Activated T-cell treated with anti-CD3 and anti-CD28 coated beads, Interleukin-2, amount 50 U/mL, for 72 hours (primary cell): ENCODE measurements around the gene TOX3. TPM values are rescaled to one million over a fixed set of nuclear protein-coding genes. Genes with fewer than 3 reads are reported as not detected.

Experiments used
- ATAC-seq, 2 donors: fragments of 150-1000 bp; cut with Tn5 transposase; replicated peaks in 1 of 2; 2 replicates each; pipeline ENCODE4 v1.10.0; 2021; ENCODE audit warnings: moderate library complexity in 2 of 2, mild to moderate bottlenecking in 1 of 2
- DNase-seq, 2 donors: peaks; one replicate each; pipeline ENCODE4 v3.0.0; 2021 to 2022; ENCODE audit warnings: mixed read lengths in 1 of 2
- H3K27ac Mint-ChIP-seq: one replicate; pipeline ENCODE4 v1.8.0; 2022; ENCODE audit warnings: mild to moderate bottlenecking, moderate library complexity, mixed read lengths
- H3K27me3 Mint-ChIP-seq: one replicate; pipeline ENCODE4 v1.8.0; 2022; ENCODE audit warnings: low read depth, mixed read lengths
- H3K36me3 Mint-ChIP-seq, 2 donors: one replicate each; pipeline ENCODE4 v1.8.0; 2022; ENCODE audit warnings: mixed read lengths in 2 of 2, mild to moderate bottlenecking in 1 of 2; ENCODE audit not compliant: insufficient read depth in 2 of 2
- H3K4me1 Mint-ChIP-seq: one replicate; pipeline ENCODE4 v1.8.0; 2022; ENCODE audit warnings: low read depth, mixed read lengths
- H3K4me3 Mint-ChIP-seq, 2 donors: one replicate each; pipeline ENCODE4 v1.8.0; 2022; ENCODE audit warnings: mild to moderate bottlenecking in 2 of 2, mixed read lengths in 2 of 2, moderate library complexity in 2 of 2
- H3K9me3 Mint-ChIP-seq, 2 donors: one replicate each; pipeline ENCODE4 v1.8.0; 2022; ENCODE audit warnings: mixed read lengths in 2 of 2
- total RNA-seq, 2 donors: library from RNA; stranded (reverse); gene quantifications; one replicate each; pipeline ENCODE4 v1.2.3, GENCODE V29; 2022

Gene TOX3
- total RNA-seq, 2 donors from 2014 or later: not detected

DNA sequence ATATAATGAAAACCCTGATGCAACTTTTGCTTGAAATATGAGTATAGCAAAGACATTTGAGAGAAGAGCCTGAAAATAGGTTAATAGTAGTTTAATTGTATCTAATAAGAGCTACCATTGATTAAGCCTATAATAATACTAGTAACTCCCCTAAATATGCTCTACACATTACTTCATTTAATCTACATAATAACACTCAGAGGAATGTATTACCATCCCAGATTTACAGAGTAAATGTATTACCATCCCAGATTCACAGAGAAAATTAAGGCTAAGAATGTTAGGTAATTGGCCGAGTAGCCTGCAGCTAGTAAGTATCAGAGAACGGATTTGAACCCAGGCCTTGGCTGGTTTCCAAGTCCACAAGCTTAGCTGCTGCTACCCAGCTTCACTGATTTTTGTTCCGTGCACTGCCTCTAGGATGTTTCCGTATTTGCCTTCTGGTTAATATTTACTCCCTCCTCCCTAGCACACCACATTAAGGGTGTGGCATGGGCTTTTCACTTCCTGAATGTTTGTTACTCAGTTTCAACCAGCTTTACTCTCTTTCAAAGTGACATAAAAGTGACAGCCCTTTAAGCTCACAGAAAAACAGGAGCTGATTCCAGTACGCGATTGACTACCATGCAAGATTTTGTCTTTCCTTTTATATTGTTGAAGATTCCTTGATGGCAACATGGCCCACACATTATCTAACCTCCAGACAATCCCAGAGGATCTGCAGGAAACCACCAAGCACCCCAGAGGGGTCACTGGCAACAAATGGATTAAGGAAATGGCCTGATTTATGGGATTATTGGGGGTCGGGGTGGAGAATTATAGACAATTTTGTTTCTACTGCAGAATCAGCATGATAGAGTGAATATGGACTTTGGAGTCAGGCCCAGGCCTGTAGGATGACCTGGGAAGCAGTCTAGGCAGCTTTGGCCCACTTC is 26.7 kb upstream of the TOX3 start:
- Mint-ChIP-seq H3K27ac (no peak overlapping the region), H3K36me3 (peaks cover 0 to 2% of the 10 kb centered on the region in 2 donors), H3K9me3 (peaks cover 7 to 12% of the 10 kb centered on the region in 2 donors), H3K27me3 (no peaks in the 10 kb centered on the region), H3K4me3 (no peak overlapping the region), H3K4me1 (no peaks in the 10 kb centered on the region)
- ATAC-seq: no peak
- DNase-seq: no peak

DNA sequence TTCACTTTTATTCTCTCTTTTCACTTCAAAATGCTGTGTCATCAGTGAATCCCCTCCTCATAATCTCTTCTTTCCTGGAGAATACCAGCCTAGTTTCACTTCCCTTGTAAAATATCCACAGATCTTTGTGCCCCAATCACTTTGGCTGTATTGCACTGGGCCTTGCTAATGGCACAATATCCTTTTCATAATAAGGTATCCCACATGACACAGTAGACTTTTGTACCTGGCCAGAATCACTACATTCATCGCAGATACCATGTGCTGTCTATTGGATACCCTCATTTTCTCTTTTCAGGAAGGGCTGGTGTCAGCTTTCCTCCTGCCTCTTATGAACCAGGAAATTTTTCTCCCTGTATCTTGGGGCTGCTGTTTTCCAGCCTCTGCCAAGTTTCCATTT is 25.7 kb upstream of the TOX3 start:
- no peak overlapping the region for H3K4me3 Mint-ChIP-seq
- H3K36me3 Mint-ChIP-seq: peaks cover 0 to 2% of the 10 kb centered on the region in 2 donors
- no peak for ATAC-seq
- peaks cover 7 to 12% of the 10 kb centered on the region in 2 donors for H3K9me3 Mint-ChIP-seq
- no peaks in the 10 kb centered on the region for H3K27me3 Mint-ChIP-seq
- H3K4me1 Mint-ChIP-seq: no peaks in the 10 kb centered on the region
- no peak for DNase-seq
- no peak overlapping the region for H3K27ac Mint-ChIP-seq

DNA sequence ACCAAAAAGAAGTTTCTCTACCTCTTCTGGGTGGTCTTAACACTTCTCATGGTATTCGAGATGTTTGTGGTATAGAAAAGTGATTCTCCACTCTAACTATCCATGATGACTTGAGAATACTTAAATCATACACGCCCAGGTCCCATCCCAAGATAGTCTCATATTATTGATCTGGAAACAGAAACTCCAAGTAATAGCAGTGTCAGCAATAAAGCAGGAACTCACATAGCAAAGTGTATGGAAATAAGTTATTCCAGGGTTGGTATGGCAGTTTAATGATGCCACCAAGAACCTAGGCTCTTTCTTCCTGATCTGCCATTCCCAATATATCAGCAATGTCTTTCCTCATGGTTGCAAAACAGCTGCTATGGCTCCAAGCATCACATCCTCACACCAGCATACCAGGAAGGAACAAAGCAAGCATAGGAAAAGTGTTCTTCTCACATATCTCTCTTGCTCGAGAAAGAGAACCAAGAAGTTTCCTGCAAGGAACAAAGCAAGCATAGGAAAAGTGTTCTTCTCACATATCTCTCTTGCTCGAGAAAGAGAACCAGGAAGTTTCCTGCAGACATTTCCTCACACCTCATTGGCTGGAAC is 23.6 kb upstream of the TOX3 start:
- Mint-ChIP-seq H3K27ac (no peak overlapping the region), H3K9me3 (peaks cover 7 to 13% of the 10 kb centered on the region in 2 donors), H3K36me3 (peaks cover 0 to 2% of the 10 kb centered on the region in 2 donors), H3K4me3 (no peak overlapping the region), H3K4me1 (no peaks in the 10 kb centered on the region), H3K27me3 (peaks cover 7% of the 10 kb centered on the region)
- no peak for DNase-seq
- ATAC-seq: no peak

DNA sequence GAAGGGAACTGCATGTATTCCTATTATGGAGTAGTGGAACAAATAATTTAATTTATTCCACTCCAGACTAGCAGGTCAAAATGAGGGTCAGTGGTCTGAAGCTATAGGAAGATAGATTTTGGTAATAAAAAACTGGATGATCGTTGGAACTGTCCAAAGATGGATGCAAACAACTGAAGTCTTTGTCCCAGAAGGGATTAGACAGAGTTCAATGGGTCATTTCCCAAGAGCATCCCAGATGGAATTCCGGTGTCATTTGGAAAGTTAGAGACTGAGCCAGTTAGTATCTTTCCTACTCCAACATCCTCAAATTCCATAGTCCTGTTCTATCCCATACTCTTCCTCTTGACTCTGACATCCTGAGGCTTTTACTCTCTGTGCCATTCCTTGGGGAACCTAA is 22.8 kb upstream of the TOX3 start:
- H3K9me3 Mint-ChIP-seq: peaks cover 7 to 13% of the 10 kb centered on the region in 2 donors
- peaks cover 7% of the 10 kb centered on the region for H3K27me3 Mint-ChIP-seq
- no peak overlapping the region for H3K4me3 Mint-ChIP-seq
- ATAC-seq (no peak), DNase-seq (no peak)
- peaks cover 0 to 2% of the 10 kb centered on the region in 2 donors for H3K36me3 Mint-ChIP-seq
- H3K27ac Mint-ChIP-seq: no peak overlapping the region
- no peaks in the 10 kb centered on the region for H3K4me1 Mint-ChIP-seq

GRCh38 chr16:52568983-52569690 is 22.2 kb upstream of the TOX3 start:
- H3K4me3 Mint-ChIP-seq: no peak overlapping the region
- no peak overlapping the region for H3K27ac Mint-ChIP-seq
- ATAC-seq: no peak
- peaks cover 7% of the 10 kb centered on the region for H3K27me3 Mint-ChIP-seq
- peaks cover 0 to 2% of the 10 kb centered on the region in 2 donors for H3K36me3 Mint-ChIP-seq
- DNase-seq: no peak
- H3K4me1 Mint-ChIP-seq: no peaks in the 10 kb centered on the region
- peaks cover 7 to 13% of the 10 kb centered on the region in 2 donors for H3K9me3 Mint-ChIP-seq

GRCh38 chr16:52568495-52568894 is 21.6 kb upstream of the TOX3 start:
- Mint-ChIP-seq H3K27me3 (peaks cover 7% of the 10 kb centered on the region), H3K4me3 (no peak overlapping the region), H3K9me3 (peaks cover 7 to 13% of the 10 kb centered on the region in 2 donors), H3K27ac (no peak overlapping the region), H3K4me1 (no peaks in the 10 kb centered on the region), H3K36me3 (peaks cover 0 to 2% of the 10 kb centered on the region in 2 donors)
- no peak for ATAC-seq
- no peak for DNase-seq

- Mint-ChIP-seq H3K9me3 (peaks cover 5 to 9% of the 10 kb centered on the region in 2 donors), H3K27ac (no peak overlapping the region), H3K4me1 (no peaks in the 10 kb centered on the region), H3K4me3 (no peak overlapping the region), H3K27me3 (peaks cover 7% of the 10 kb centered on the region), H3K36me3 (no peaks in the 10 kb centered on the region)
- DNase-seq (no peak), ATAC-seq (no peak)
Observed at GRCh38 chr16:52567193-52567592, 20.2 kb upstream of the TOX3 start.

- no peak for ATAC-seq
- Mint-ChIP-seq H3K27me3 (peaks cover 7% of the 10 kb centered on the region), H3K27ac (no peak overlapping the region)
Observed at GRCh38 chr16:52563767-52564611, 17.0 kb upstream of the TOX3 start.

DNA sequence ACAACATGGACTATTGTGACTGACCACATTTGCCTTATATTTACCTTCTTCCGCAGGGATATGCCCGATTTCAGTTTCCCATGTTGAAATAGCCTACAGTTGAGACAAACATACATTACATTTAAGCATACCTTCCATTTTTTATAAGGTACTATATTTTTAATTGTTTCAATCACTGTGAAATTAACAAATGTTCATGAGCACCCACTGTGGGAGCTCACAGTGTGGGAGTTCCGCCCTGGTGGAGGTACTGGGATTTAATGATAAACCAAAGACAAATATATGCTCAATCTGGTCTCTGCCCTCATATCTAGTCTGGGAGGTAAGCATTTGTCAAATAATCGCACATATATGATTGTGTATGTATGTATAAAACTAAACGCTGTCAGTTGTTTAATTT is 15.8 kb upstream of the TOX3 start:
- peaks cover 0 to 3% of the 10 kb centered on the region in 2 donors for H3K9me3 Mint-ChIP-seq
- H3K27ac Mint-ChIP-seq: no peak overlapping the region
- no peak overlapping the region for H3K4me3 Mint-ChIP-seq
- peaks cover 7% of the 10 kb centered on the region for H3K27me3 Mint-ChIP-seq
- no peaks in the 10 kb centered on the region for H3K4me1 Mint-ChIP-seq
- DNase-seq: no peak
- no peak for ATAC-seq
- no peaks in the 10 kb centered on the region for H3K36me3 Mint-ChIP-seq

More at GRCh38 chr16:52563767-52564611, 17.0 kb upstream of the TOX3 start:
- Mint-ChIP-seq H3K4me3 (no peak overlapping the region), H3K4me1 (no peaks in the 10 kb centered on the region), H3K36me3 (no peaks in the 10 kb centered on the region), H3K9me3 (peaks cover 0 to 3% of the 10 kb centered on the region in 2 donors)
- no peak for DNase-seq

- no peaks in the 10 kb centered on the region for H3K36me3 Mint-ChIP-seq
- no peak overlapping the region for H3K27ac Mint-ChIP-seq
- H3K27me3 Mint-ChIP-seq: peaks cover 6% of the 10 kb centered on the region
- ATAC-seq (no peak), DNase-seq (no peak)
- H3K4me1 Mint-ChIP-seq: no peaks in the 10 kb centered on the region
- no peak overlapping the region for H3K4me3 Mint-ChIP-seq
- peaks cover 0 to under 1% of the 10 kb centered on the region in 2 donors for H3K9me3 Mint-ChIP-seq
Observed at GRCh38 chr16:52561910-52562741, 15.2 kb upstream of the TOX3 start.

GRCh38 chr16:52558448-52558847 is 11.5 kb upstream of the TOX3 start:
- Mint-ChIP-seq H3K9me3 (peaks cover 2 to 12% of the 10 kb centered on the region in 2 donors), H3K27ac (no peak overlapping the region), H3K4me3 (no peak overlapping the region), H3K4me1 (no peaks in the 10 kb centered on the region), H3K36me3 (no peaks in the 10 kb centered on the region), H3K27me3 (peaks cover 11% of the 10 kb centered on the region)
- ATAC-seq (no peak), DNase-seq (no peak)

DNA sequence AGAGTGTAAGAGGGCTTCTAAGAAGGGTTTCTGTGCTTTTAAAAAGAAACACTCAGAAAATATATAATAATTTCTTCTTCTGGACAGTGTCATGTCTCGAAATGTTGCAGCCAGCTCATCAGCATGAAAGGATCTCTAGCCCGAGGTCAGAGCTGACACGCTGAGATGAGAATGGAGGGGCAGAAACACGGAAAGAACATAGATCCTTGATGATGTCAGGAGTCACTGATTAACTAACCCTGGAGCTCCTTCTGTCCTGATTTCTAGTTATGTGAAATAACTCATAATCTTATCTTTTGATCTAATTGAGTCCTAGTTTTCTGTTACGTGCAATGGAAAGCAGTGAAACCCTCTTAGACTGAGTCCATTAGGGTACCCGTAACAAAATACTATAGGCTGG is 10.3 kb upstream of the TOX3 start:
- H3K27me3 Mint-ChIP-seq: peaks cover 11% of the 10 kb centered on the region
- no peaks in the 10 kb centered on the region for H3K36me3 Mint-ChIP-seq
- peaks cover 2 to 12% of the 10 kb centered on the region in 2 donors for H3K9me3 Mint-ChIP-seq
- ATAC-seq: no peak
- H3K27ac Mint-ChIP-seq: no peak overlapping the region
- no peak for DNase-seq
- no peak overlapping the region for H3K4me3 Mint-ChIP-seq
- H3K4me1 Mint-ChIP-seq: no peaks in the 10 kb centered on the region
